GM21717 (cell line): ENCODE data around the gene PITX1.
"Not testable (repeated sequence)": the region's sequence is repeated elsewhere in the genome, so short reads cannot be mapped to it uniquely, and the experiment has no call there.

Experiments used
- ATAC-seq: cut with Tn5 transposase; IDR thresholded peaks from one replicate; pipeline ENCODE4 v1.9.1; 2021; ENCODE audit warnings: mild to moderate bottlenecking, moderate library complexity; ENCODE audit not compliant: unreplicated experiment

PITX1 gene

GRCh38 chr5:135011355-135012032 is 22.5 kb downstream of the PITX1 start:
- no peak for ATAC-seq

- ATAC-seq, result no peak
Observed at GRCh38 chr5:135010502-135011354, 23.3 kb downstream of the PITX1 start.

DNA sequence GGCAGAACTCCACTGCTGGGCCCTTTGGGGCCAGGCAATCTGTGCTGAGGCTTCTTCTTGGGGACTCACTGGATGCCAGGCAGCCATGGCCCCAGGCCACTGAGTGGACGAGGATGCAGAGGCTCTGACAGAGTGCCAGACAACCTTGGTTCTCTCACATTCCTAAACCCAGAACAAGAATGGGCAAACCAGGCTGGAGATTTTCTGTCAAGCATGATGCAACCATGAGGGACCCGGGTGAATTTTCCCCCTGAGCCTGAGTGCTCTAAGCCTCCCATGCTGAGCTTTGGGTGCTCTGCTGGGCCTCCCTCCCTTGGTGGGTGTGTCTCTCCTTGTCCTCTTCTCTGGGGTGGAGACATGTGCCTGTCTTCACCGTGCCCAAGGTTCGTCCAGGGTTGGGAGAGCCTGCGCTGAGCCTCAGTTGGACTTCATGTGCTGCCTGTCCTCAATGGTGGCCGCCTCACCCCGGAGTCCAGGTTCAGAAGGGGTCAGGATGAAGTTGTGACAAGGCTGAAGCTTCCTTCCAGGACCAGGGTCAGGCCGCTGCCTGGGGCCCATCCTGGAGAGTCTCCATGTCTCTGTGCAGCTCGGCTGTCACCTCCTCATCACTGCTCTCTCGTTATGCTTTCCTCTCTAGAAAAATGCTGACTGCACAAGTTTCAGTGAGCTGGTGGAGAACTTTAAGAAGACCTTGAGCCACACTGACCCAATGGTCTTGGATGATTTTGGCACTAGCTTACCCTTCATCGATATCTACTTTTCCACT is 24.1 kb downstream of the PITX1 start:
- no peak for ATAC-seq

- ATAC-seq, result no peak
Observed at GRCh38 chr5:135008981-135009735, 24.9 kb downstream of the PITX1 start.

DNA sequence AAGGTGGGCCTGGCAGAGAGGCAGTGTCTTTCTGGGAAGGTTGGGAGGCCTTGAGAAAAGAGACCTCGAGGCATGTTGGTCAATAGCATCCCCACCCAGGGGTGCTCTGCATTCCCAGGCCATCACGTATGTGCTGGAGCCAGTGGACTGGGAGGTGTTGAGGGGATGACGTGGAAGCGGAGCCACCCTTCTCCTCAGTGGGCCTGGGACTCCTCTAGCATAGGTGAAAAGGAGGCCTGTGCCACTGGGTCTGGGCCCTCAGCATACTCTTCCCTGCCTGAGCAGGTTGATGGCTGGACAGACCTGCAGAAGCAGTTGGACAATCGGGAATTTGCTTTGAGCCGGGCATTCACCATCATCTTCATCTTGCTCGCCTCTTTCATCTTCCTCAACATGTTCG is 25.5 kb downstream of the PITX1 start:
- ATAC-seq, result no peak

GRCh38 chr5:135007749-135008363 is 26.2 kb downstream of the PITX1 start:
- ATAC-seq, result no peak

GRCh38 chr5:135007305-135007704 is 26.7 kb downstream of the PITX1 start:
- ATAC-seq, result no peak

DNA sequence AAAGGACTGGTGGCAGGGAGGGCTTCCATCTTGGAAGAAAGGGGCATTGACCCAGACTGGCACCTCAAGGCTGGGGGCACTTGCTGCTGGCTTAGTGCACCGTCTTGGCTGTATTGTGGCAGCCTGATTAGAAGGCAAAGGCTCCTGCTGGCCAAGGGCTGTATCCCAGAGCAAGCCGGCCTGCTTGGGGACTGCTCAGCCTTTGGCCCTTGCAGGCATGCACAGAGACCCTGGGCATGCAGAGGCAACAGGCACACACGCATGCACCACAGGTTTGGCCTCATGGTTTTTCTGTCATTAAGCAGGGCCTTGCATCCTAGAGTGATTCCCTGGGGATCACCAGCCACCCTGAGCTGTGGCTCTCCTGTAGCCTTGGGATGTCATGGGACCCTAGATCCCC is 29.0 kb downstream of the PITX1 start:
- no peak for ATAC-seq

DNA sequence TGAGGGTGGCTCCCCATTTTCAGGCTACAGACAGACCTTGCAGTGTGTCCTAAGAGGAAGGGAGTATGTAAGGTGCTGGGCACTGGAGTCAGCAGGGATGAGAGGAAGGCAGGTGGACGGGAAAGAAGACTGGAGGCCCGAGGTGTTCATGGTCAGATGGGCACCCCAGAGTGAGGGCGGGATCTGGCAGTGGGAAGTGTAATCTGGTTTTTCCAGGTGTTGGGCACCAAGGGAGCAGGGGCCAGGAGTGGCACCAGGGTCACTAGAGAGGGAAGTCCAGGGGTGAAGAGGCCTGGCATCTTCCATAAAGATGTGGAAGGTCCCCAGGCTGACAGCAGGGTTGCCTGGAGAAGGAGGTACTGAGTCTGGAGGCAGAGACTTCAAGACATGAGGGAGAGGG is 29.7 kb downstream of the PITX1 start:
- no peak for ATAC-seq

- not testable (repeated sequence) for ATAC-seq
Observed at GRCh38 chr5:134998068-134998467, 36.0 kb downstream of the PITX1 start.

- no peak for ATAC-seq
Observed at GRCh38 chr5:134997015-134997414, 37.0 kb downstream of the PITX1 start.

DNA sequence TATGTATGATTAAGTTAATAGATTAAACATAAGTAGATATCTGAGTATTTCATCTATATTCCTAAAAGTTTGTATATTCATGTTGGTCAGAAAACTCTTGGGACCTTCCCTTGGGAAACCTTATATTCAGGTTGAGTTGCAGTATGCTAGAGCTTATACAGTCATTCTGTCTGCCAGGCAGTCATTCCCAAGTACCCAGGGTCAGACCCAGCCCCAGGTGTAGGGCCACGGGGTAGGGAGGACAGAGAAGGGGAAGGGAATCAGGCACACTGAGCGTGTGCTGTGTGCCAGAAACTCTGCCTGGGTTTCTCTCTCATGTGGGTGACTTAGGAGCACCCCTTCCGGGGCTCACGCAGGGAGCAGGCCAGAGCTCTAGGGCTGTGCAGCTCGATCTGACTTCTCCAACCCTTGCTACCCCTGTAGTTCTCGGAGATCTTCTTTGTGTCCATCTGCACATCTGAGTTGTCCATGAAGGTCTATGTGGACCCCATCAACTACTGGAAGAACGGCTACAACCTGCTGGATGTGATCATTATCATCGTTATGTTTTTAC is 38.1 kb downstream of the PITX1 start:
- no peak for ATAC-seq

GRCh38 chr5:134994560-134995156 is 39.4 kb downstream of the PITX1 start:
- ATAC-seq, result no peak

DNA sequence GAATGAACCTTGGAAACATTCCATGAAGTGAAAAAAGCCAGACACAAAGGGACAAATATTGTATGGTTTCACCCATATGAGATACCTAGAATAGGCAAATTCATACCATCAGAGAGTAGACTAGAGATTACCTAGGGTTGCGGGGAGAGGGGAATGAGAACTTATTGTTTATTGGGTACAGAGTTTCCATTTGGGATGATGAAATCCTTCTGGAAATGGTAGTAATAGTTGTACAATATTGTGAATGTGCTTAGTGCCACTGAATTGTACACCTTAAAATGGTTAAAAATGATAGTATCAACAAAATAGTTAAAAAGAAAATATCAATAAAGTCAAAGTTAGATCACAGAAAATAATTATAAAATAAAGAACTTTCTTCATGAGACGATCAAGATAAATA is 40.9 kb downstream of the PITX1 start:
- no peak for ATAC-seq

DNA sequence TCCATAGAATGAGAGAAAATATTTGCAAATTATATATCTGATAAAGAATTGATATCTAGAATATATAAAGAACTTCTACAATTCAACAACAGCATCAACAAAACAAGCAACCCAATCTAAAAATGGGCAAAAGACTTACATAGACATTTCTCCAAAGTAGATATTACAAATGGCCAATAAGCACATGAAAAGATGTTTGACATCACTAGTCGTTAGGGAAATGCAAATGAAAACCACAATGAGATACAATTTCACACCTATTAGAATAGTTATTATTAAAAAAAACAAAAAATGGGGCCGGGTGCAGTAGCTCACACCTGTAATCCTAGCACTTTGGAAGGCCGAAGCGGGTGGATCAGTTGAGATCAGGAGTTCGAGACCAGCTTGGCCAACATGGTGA is 41.9 kb downstream of the PITX1 start:
- no peak for ATAC-seq

DNA sequence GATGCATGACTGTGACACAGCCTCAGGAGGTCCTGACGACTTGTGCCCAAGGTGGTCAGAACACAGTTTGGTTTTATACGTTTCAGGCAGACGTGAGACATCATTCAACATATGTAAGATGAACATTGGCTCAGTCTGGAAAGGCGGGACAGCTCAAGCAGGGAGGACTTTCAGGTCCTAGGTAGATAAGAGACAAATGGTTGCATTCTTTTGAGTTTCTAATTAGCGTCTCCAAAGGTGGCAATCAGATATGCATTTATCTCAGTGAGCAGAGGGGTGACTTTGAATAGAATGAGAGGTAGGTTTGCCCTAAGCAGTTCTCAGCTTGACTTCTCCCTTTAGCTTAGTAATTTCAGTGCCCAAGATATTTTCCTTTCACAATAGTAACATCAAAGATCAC is 43.8 kb downstream of the PITX1 start:
- ATAC-seq, result not testable (repeated sequence)

GRCh38 chr5:134989266-134989830 is 44.7 kb downstream of the PITX1 start:
- ATAC-seq, result no peak

- no peak for ATAC-seq
Observed at GRCh38 chr5:134982230-134982629, 51.8 kb downstream of the PITX1 start.

GRCh38 chr5:134979416-134979815 is 54.6 kb downstream of the PITX1 start:
- ATAC-seq, result no peak
